ENCODE measurements around the gene CARM1. TPM values are rescaled to one million over a fixed set of nuclear protein-coding genes. Genes with fewer than 3 reads are reported as not detected.

The CARM1 gene
- total and polyA plus RNA-seq, 2 of the 13 experiments (the other 11 are each of a cell fraction or from before 2014, with no cell fraction given), result 27.6 to 55.8 TPM

DNA sequence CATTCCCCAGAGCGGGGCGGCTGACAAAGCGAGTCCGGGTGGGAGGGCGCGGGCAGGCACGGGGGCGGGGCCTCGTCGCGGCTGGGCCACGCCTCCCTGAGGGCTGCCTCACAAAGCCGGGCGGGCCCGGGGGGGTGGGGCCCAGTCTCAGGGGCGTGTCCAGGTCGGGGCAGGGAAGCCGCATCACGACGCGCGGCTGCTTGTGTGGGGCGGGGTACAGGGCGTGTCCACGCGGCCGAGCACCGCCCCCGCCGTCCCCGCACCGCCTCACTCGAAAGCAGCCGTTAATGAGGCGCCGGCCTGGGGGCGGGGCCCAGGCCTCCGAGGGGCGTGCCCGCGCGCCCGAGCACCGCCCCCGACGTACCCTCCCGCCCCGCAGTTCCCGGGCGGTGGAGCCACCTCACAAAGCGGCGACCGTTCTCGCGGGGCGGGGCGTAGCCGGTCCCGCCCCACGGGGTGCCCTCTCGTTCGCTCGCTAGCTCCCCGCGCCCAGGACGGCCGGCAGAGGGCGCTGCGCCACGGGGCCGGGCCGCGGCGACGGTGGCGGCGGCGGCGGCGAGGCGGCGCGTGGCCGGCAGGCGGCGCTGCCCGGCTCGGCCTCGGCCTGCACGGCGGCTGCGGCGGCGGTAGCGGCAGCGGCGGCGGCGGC, at the start of gene CARM1 (continued):
- no peak for TF ChIP-seq ASH2L (IDR thresholded peaks at IDR 0.05; ENCODE audit: insufficient read length, low read depth, low read length)
- TF ChIP-seq ZFP37 (CRISPR knock-in tag; IDR thresholded peaks at IDR 0.05; ENCODE audit: borderline replicate concordance), result no peak
- no peak for TF ChIP-seq LCORL (IDR thresholded peaks at IDR 0.05)
- no peak for TF ChIP-seq LCORL (CRISPR knock-in tag; IDR thresholded peaks at IDR 0.05)
- no peak for TF ChIP-seq ZNF768 (CRISPR knock-in tag; IDR thresholded peaks at IDR 0.05)
- no peak for TF ChIP-seq RARG (CRISPR knock-in tag; IDR thresholded peaks at IDR 0.05; ENCODE audit: low read depth)
- TF ChIP-seq CTCF (CRISPR knock-in tag; IDR thresholded peaks at IDR 0.05), result peak; percentile 76
- no peak for TF ChIP-seq ZNF329 (CRISPR knock-in tag; IDR thresholded peaks at IDR 0.05; ENCODE audit: low read depth)
- no peak for TF ChIP-seq PREB (CRISPR knock-in tag; IDR thresholded peaks at IDR 0.05)
- no peak for TF ChIP-seq SIN3B (IDR thresholded peaks at IDR 0.05; ENCODE audit: low read length)
- TF ChIP-seq ZNF652 (CRISPR knock-in tag; IDR thresholded peaks at IDR 0.05; ENCODE audit: borderline replicate concordance, low read depth), result no peak
- no peak for TF ChIP-seq ZHX1 (CRISPR knock-in tag; IDR thresholded peaks at IDR 0.05; ENCODE audit: low read depth)
- no peak; the same call in 1 of the 2 replicates for TF ChIP-seq ZNF777 (CRISPR knock-in tag; IDR thresholded peaks at IDR 0.05)
- TF ChIP-seq ZFP82 (CRISPR knock-in tag; IDR thresholded peaks at IDR 0.05; ENCODE audit: borderline replicate concordance), result no peak
- TF ChIP-seq, protein P1, sequence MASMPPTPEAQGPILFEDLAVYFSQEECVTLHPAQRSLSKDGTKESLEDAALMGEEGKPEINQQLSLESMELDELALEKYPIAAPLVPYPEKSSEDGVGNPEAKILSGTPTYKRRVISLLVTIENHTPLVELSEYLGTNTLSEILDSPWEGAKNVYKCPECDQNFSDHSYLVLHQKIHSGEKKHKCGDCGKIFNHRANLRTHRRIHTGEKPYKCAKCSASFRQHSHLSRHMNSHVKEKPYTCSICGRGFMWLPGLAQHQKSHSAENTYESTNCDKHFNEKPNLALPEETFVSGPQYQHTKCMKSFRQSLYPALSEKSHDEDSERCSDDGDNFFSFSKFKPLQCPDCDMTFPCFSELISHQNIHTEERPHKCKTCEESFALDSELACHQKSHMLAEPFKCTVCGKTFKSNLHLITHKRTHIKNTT (CRISPR knock-in tag; IDR thresholded peaks at IDR 0.05), result no peak
- TF ChIP-seq HDAC2 (CRISPR knock-in tag; IDR thresholded peaks at IDR 0.05), result no peak
- no peak for TF ChIP-seq ZNF784 (CRISPR knock-in tag; IDR thresholded peaks at IDR 0.05; ENCODE audit: borderline replicate concordance)
